HG03432 (cell line): Measurements from ENCODE around the gene ARHGEF11.
"Not testable (repeated sequence)": the region's sequence is repeated elsewhere in the genome, so short reads cannot be mapped to it uniquely, and the experiment has no call there.

Experiments used
- ATAC-seq: cut with Tn5 transposase; IDR thresholded peaks from one replicate; pipeline ENCODE4 v1.9.1; 2021; ENCODE audit warnings: mild to moderate bottlenecking, moderate library complexity; ENCODE audit not compliant: unreplicated experiment

Gene ARHGEF11

DNA sequence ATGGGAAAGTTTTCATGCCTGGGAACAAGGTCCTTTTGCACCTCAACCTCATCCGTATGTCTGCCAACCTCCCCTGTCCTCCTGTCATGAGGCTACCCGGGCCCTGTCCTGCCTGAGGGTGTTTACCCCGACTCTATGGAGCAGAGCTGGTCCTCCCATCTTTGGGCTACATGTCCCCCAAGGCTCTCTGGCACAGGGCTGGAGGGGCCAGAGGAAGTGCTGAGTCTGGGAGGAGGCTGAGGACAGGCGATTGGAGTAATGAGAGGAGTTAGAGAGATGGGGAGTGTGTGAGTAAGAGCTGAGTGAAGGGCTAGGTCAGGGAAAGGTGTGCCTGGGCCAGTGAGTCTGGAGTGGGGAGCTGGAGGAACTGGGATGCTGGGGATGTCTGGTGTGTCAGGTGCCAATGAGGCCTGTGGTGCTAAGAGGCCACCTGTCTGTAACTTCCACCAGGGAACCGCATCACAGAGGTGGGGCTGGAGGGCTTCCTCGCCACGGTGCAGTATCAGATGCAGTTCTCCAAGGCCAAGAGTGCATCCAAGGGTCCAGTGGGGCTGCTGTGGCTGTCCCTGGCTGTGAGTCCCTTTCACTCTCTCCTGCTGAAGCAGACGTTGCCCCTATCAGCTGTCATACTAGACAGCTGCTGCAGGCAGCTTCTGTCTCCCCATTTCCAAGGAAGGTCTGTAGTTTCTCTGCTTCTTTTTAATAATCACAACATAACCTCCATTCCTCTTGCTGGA lies 113.4 kb downstream of the ARHGEF11 start:
- ATAC-seq = no peak

DNA sequence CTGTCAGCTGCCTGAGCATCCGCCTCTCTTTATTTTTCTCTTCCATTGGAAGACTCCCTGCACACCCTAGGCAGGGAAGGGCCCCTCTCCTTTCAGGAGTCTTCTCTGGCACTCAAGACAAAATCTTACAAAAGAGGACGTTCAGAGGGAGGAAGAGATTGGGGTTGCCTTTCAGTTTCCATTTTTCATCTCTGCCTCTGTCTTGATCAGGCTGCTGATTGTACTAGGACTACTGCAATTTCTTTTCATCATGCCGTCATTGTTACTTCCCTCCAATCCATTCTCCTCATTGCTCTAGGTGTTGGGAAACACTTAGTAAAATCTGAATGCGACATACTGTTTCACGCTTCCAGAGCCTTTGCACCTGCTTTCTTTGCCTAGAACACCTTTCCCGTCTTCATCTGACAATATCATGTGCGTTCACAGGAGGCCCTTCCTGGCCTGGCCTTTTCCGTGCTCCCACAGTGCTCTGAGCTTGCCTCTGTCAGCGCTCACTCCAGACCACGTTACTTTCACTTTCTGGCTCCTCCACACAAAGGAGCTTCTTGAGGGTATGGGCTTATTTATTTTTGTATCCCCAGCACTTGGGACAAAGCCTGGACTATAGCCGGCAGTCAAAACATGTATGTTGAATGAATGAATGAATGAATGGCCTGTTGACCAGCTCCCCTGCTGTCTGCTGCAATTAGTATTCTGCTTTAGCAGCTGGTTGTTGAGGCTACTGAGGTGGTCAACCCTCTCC lies 114.2 kb downstream of the ARHGEF11 start:
- ATAC-seq = no peak

GRCh38 chr1:156930483-156930882 lies 115.1 kb downstream of the ARHGEF11 start:
- no peak for ATAC-seq

GRCh38 chr1:156929596-156930238 lies 115.8 kb downstream of the ARHGEF11 start:
- ATAC-seq = no peak

DNA sequence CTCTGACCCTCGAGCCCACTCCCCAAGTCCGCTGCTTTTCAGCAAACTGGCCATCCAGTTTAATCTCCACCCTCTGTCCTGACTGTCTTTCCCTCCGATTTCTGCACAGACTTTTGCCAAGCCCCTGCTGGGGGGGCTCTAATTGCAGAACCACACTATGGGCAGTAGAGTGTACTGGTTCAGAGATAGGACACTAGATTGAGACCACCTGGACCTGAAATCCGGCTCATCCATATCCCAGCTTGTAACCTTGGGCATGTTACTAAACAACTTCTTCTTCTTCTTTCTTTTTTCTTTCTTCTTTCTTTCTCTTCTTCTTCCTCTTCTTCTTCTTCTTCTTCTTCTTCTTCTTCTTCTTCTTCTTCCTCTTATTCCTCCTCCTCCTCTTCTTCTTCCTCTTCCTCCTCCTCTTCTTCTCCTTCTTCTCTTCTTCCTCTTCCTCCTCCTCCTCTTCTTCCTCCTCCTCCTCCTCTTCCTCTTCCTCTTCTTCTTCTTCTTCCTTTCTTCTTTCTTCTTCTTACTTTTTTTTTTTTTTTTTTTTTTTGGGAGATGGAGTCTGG lies 117.4 kb downstream of the ARHGEF11 start:
- ATAC-seq = no peak

DNA sequence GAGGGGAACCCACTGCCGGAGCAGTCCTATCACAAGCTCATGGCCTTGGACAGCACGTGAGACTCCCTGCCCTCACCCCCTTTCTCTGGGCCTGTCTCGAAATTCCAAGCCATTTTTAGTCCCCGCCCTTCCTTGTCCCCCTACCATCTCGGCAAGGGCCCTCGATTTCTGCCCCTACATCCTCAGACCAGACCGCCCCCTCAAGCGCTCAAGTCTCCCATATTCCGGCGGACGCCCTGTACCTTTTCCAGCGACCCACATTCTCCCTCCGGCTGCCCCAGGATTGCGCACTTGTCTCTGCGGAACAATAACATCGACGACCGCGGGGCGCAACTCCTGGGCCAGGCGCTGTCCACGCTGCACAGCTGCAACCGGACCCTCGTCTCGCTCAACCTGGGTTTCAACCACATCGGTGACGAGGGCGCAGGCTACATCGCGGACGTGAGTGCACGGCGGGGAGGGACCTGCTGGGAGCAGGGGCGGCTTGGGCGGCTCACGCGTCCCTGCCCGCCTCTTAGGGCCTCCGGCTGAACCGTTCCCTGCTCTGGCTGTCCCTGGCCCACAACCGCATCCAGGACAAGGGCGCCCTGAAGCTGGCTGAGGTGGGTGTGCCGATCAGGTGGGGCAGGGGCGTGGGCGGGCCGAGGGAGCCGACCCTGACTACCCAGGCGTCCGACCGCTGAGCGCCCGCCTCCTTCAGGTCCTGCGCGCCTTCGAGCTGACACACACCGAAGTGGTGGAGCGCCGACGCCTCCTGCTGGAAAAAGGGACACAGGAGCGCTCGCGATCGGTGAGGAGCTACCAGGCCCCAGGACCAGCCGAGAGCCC lies 118.1 kb downstream of the ARHGEF11 start:
- peak; percentile 61 for ATAC-seq

GRCh38 chr1:156926695-156927094 lies 118.8 kb downstream of the ARHGEF11 start:
- not testable (repeated sequence) for ATAC-seq

- no peak for ATAC-seq
Measured at GRCh38 chr1:156926175-156926574, 119.4 kb downstream of the ARHGEF11 start.

GRCh38 chr1:156925154-156926010 lies 120.2 kb downstream of the ARHGEF11 start:
- ATAC-seq = no peak

DNA sequence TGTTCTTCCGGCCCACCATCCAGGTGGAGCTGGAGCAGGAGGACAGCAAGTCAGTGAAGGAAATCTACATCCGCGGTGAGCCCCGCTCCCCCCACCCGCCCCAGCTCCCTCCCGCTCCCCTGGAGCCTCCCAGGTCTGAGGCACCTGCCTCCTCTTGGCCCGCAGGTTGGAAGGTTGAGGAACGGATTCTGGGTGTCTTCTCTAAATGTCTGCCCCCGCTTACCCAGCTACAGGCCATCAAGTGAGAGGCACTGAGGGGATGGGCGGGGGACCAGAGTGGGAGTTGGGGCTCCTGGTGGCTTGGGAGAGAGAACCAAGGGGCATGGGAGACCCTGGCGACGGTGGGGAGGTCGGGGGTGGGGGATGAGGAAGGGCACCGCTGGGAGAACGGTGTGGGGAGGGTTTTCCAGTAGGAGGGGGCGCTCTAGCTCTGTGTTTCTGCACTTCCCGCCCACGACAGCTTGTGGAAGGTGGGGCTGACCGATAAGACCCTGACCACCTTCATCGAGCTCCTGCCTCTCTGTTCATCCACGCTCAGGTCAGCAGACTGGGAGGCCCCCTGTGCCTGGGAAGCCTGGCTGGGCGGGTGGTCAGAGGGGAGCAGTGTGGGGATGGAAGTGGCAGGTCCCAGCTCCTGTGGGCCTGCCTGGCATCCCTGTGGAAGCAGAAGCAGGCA lies 120.9 kb downstream of the ARHGEF11 start:
- ATAC-seq = no peak

DNA sequence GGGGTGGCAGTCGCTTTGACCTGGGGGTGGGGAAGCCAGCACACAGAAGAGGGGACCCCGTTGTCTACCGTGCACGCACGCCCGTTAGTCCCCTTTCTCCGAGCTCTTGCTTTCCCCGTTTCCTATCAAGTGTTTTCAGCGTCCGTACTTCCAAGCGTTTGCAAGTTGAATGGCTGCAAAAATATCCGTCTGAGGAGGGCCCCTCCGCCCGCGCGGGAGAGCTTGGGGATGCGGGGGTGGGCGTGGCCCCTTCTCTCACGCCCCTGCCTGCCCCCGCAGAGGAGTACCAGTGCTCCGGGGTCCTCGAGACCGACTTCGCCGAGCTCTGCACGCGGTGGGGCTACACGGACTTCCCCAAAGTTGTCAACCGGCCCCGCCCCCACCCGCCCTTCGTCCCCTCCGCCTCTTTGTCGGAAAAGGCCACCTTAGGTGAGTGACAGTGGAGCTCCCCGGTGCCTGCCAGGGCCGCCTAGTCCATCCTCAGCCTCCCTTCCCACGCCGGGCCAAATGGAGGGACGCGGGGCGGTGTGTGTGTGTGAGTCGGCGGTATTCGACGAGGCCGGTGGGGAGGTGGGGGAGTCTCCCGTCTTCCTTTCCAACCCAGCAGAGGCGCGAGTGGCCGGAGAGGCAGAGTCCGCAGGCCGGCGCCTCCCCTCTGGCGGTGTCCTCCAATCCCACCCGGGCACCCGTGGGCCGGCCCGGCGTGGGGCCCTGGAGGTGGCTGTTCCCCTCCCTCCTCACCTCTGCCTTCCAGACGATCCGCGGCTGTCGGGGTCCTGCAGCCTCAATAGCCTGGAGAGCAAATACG lies 121.7 kb downstream of the ARHGEF11 start:
- ATAC-seq = no peak

DNA sequence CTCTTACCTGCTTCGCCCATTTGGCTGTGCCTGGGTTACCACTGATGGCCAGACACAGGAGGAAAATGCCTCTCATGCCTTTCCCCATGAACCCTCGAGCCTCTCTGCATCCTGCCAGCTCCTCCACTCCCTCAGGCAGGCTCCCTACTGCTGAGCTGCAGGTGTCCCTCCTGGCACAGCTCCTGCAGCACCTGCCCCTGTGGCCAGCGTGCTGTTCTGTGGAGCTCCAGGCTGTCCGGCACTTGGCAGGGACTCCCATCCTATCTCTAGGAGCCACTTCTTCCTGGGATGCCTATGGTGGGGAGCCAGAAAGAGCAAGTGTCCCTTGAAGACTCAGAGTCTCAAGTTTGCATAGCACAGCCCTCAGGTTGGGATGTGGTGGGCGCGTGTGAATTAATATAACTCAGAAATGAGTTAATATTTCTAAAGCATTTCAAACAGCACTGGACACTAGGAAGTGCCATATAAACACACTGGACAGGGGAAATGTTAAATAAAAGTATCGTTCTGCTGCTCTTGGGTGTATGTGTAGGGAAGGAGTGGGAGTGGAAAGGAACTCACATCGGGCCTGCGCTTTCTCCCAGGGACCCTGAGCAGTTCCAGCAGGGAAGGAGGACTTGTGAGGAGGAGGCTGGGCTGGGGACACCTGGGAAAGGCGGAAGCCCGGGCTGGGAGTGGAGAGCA lies 122.4 kb downstream of the ARHGEF11 start:
- ATAC-seq = no peak

- ATAC-seq = no peak
Measured at GRCh38 chr1:156921053-156921529, 124.5 kb downstream of the ARHGEF11 start.

- peak; percentile 48 for ATAC-seq
Measured at GRCh38 chr1:156920233-156921052, 125.1 kb downstream of the ARHGEF11 start, which contains the start of gene LRRC71. LRRC71 (plus strand) TSS chr1:156920632; CDS start chr1:156920804, 172 bp downstream.

- no peak for ATAC-seq
Measured at GRCh38 chr1:156914440-156914856, 131.1 kb downstream of the ARHGEF11 start.

- ATAC-seq = no peak
Measured at GRCh38 chr1:156913809-156914387, 131.6 kb downstream of the ARHGEF11 start.
